Neural crest cell (in vitro differentiated cells): ENCODE measurements around the gene RHOB. TPM values are rescaled to one million over a fixed set of nuclear protein-coding genes. Genes with fewer than 3 reads are reported as not detected.

Experiments
- DNase-seq: peaks from one replicate; pipeline ENCODE4 v3.0.0; 2021; ENCODE audit warnings: low read depth, mixed read lengths, low spot score
- H3K27ac Mint-ChIP-seq: one replicate; pipeline ENCODE4 v1.8.0; 2021; ENCODE audit warnings: mild to moderate bottlenecking, mixed read lengths; ENCODE audit not compliant: unreplicated experiment
- H3K27me3 Mint-ChIP-seq: 2 replicates; pipeline ENCODE4 v1.8.0; 2021; ENCODE audit warnings: low read depth, mild to moderate bottlenecking, mixed read lengths
- H3K36me3 Mint-ChIP-seq: 2 replicates; pipeline ENCODE4 v1.8.0; 2021; ENCODE audit warnings: low read depth, mild to moderate bottlenecking, mixed read lengths
- H3K4me1 Mint-ChIP-seq: 2 replicates; pipeline ENCODE4 v1.8.0; 2021; ENCODE audit warnings: mixed read lengths
- H3K4me3 Mint-ChIP-seq: one replicate; pipeline ENCODE4 v1.8.0; 2021; ENCODE audit warnings: mild to moderate bottlenecking, mixed read lengths
- H3K9me3 Mint-ChIP-seq: 2 replicates; pipeline ENCODE4 v1.8.0; 2021; ENCODE audit warnings: mixed read lengths
- CTCF ChIP-seq: fragments of 200-600 bp; sonication (generic); conservative IDR thresholded peaks from 2 replicates; pipeline ENCODE4 v1.5.0; 2021; ENCODE audit warnings: antibody characterized with exemption, mild to moderate bottlenecking
- total RNA-seq: library from RNA; stranded (reverse); gene quantifications from 2 replicates; pipeline ENCODE4 v1.2.1, GENCODE V29; 2021

Gene RHOB
- total RNA-seq, 1 donor from 2014 or later = 146 TPM

- no peaks in the 10 kb centered on the region for H3K27me3 Mint-ChIP-seq
- H3K4me1 Mint-ChIP-seq = peaks cover 26% of the 10 kb centered on the region
- no peaks in the 10 kb centered on the region for H3K9me3 Mint-ChIP-seq
- no peak for TF ChIP-seq CTCF
- no peaks in the 10 kb centered on the region for H3K36me3 Mint-ChIP-seq
- H3K27ac Mint-ChIP-seq = no peak overlapping the region
- DNase-seq = no peak
- H3K4me3 Mint-ChIP-seq = no peak overlapping the region
These were observed 24.2 kb upstream of the RHOB start for GRCh38 chr2:20422402-20423271.

DNA sequence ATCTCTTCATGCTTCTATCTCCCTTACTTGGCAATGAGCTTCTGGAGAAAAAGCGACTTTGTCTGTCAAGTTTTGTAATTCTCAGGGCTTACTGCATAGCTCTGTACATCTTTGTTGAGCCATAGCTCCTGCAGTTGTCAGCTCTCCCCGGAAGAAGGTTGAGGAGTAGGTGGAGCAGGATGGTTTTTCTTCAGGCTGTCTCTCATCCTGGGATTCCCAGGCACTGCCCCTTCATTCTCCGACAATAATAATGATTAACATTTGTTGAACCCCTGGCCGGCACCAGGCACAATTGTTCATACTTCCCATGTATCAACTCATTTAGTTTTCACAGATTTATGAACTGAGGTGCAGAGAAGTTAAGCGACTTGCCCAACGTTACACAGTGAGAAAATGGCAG is 23.5 kb upstream of the RHOB start:
- peaks cover 26% of the 10 kb centered on the region for H3K4me1 Mint-ChIP-seq
- no peaks in the 10 kb centered on the region for H3K27me3 Mint-ChIP-seq
- H3K27ac Mint-ChIP-seq = no peak overlapping the region
- no peak for TF ChIP-seq CTCF
- no peaks in the 10 kb centered on the region for H3K36me3 Mint-ChIP-seq
- H3K9me3 Mint-ChIP-seq = no peaks in the 10 kb centered on the region
- no peak overlapping the region for H3K4me3 Mint-ChIP-seq
- DNase-seq = no peak

DNA sequence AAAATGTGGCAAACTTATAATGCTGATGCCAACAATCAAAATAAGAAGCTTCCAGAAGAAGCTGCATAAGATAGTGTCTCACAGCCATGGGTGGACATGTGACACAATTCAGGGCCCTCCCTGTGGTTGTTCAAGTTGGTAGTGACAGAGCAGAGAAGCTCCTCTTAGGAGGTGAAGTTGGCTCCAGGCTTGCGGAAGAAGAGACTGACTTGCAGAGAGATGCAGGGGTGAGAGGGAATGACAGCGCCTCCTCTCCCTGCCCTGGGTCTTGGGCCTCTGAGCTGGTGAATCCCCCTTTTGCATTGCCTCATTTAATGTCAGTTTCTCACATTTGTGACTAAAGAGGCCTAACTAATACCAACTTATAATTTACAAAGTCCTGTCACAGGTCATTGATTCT is 23.0 kb upstream of the RHOB start:
- H3K9me3 Mint-ChIP-seq = no peaks in the 10 kb centered on the region
- no peak overlapping the region for H3K27ac Mint-ChIP-seq
- H3K4me3 Mint-ChIP-seq = no peak overlapping the region
- H3K4me1 Mint-ChIP-seq = peaks cover 24% of the 10 kb centered on the region
- H3K27me3 Mint-ChIP-seq = no peaks in the 10 kb centered on the region
- DNase-seq = no peak
- H3K36me3 Mint-ChIP-seq = no peaks in the 10 kb centered on the region
- TF ChIP-seq CTCF = no peak

DNA sequence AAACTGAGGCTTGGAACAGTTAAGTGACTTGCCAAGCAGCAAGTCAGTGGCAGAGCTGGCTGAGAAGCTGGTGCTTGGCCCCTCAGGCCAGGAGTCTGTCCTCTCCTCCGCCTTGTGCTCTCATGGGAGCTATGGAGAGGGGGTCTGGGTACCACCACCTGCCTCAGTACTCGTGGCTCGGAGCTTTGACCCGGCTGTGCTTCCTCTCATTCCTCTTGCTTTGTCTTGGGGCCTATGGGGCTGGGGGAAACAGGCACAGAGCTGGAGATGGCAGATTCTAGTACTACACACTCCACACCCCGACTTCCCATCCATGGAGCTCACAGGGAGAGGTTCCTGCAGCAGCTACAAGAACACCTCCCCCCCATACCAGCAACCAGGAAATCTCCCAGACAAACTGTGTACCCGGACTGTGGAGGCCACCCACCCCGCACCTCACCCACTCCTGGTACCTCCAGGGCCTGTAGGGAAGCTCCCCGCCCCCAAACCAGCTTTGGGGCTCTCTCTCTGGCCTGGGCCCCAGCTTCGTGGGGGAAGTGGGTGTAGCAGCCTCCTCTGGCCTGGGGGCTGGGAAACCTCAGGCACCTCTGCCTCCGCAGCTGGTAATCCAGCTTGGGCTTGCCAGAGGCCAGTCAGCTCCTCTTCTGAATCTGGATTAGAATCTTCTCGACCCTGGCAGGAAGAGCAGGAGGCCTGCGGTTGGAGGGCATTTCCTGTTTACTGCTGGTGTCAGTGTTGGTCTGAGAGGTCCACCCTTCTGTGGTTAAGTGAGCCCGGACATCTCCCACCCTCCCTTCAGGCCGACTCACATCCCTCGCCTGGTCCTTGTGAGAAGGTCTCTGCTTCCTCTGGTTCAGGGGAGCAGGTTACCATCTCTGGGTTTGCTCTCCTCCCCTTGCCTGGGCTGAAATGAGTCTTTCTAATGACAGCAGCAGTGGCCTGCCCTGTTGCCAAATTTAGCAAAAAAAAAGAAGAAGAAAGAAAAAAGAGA is 22.3 kb upstream of the RHOB start:
- DNase-seq = no peak
- Mint-ChIP-seq H3K27me3 (no peaks in the 10 kb centered on the region), H3K4me1 (peaks cover 24% of the 10 kb centered on the region), H3K4me3 (no peak overlapping the region), H3K36me3 (no peaks in the 10 kb centered on the region), H3K27ac (peak overlapping the region; percentile 16), H3K9me3 (no peaks in the 10 kb centered on the region)
- no peak for TF ChIP-seq CTCF

DNA sequence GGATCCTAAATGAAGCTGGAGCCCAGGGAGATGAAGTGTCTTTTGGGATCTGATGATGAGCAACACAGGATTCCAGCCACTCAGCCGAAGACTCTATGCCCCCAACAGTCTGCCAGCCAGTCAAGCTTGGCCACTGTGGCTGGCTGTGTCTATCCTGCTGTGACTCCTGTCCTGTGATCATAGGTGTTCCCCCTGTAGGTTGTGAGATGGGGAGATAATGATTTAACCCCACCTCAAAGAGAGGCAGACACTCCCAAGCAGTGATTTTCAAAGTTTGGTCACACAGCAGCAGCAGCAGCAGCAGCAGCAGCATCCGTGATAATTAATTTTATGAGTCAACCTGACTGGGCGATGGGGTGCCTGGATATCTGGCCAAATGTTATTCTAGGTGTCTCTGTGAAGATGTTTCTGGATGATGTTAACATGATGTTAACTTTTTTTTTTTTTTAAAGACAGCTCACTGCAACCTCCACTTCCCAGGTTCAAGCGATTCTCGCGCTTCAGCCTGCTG is 21.4 kb upstream of the RHOB start:
- no peaks in the 10 kb centered on the region for H3K9me3 Mint-ChIP-seq
- no peak overlapping the region for H3K4me3 Mint-ChIP-seq
- no peaks in the 10 kb centered on the region for H3K27me3 Mint-ChIP-seq

More for the DNA sequence above, 21.4 kb upstream of the RHOB start:
- TF ChIP-seq CTCF = no peak
- no peak overlapping the region for H3K27ac Mint-ChIP-seq
- peaks cover 27% of the 10 kb centered on the region for H3K4me1 Mint-ChIP-seq
- no peak for DNase-seq
- H3K36me3 Mint-ChIP-seq = no peaks in the 10 kb centered on the region
